ENCODE results near the gene OBSL1.

- TF ChIP-seq CTCF (IDR thresholded peaks at IDR 0.05 in 4 of 5, conservative IDR thresholded peaks at IDR 0.05 in 1 of 5) (no peak), POLR2A (IDR thresholded peaks at IDR 0.05) (no peak)
Measured at GRCh38 chr2:219527472-219527871, 43.9 kb downstream of the OBSL1 start.

All from gastrocnemius medialis (tissue), 4 donors.